ENCODE results near the gene RFX8. TPM values are rescaled to one million over a fixed set of nuclear protein-coding genes. Genes with fewer than 3 reads are reported as not detected.

RFX8 gene
- total and polyA plus RNA-seq, 9 of the 15 experiments (the other 6 are each of a cell fraction or from before 2014, with no cell fraction given): not detected

DNA sequence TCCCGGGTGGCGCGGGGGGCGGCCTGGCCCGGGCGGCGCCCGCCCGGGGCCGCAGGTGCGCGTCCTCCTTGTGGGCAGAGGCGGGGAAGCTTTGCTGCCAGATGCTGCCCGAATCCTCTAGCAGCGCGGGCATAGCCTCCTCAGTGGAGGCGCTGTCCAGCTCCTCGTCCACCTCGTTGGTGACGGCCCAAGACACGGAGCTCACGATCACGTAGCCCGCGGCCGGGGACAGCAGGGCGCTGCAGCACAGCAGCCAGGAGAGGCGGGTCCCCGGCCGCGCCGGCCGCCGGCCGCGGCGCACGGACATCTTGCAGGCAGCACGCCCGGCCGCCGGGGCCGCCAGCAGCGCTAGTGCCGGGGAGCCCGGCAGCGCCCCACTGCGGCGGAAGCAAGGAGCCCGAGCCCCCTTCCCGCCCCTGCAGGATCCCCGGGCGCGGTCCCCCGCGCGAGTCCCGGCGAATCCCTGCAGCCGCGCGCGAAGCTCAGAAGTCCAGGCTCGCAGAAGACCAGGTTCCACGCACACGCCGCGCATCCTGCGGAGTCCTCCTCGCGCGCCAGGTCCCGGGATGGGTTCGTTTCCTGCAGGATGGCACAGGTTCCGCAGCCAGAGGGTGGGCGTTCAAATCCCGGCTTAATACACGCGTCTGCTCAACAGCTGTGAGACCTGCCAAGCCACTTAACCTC lies 87.6 kb downstream of the RFX8 start, which contains the start of gene CREG2 (continued):
- no peak for TF ChIP-seq TAL1 (IDR thresholded peaks at IDR 0.05)

DNA sequence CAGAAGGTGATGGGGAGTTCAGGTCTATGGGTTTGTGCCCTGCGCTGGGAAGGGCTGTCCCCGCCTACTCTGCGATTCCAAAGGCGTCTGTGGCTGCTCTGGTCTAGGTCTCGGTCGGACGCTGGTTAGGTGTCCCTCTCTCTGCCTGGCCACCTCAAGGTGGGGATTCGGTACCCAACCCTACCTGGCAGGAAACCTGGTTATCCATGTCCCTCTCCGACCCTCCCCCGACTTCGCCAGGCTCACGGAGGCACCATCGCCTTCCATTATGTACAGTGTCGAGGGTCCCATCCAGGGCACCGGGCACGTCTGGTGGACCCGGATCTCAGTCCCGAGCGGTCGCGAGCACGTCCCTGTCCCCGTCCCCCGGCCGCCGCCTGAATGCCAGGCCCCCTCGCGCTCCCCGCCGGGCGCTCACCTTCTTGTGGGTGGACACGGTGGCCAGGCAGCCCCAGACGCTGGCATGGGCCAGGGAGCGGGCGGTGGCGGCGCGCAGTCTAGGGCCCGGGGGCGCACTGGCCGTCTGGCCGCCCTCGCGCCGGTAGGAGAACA lies 88.2 kb downstream of the RFX8 start:
- Histone ChIP-seq H3K27ac (ENCODE audit: extremely low read depth, low read depth, low read length) (no peak overlapping the region), H3K27me3 (ENCODE audit: control insufficient read depth in 2 of 2, insufficient read depth in 2 of 2, low read length in 2 of 2) (peaks cover 18 to 38% of the 10 kb centered on the region in 2 experiments; a peak in 4 of 5 replicates), H3K4me3 (no peak overlapping the region), H3K9ac (ENCODE audit: insufficient read depth in 1 of 2, low read depth in 2 of 2, low read length in 2 of 2) (no peak overlapping the region), H4K20me1 (replicated peaks; ENCODE audit: control insufficient read depth, insufficient read depth, low read length) (no peaks in the 10 kb centered on the region), H3K36me3 (ENCODE audit: control insufficient read depth, insufficient read depth, low read length) (no peaks in the 10 kb centered on the region), H3K9me1 (ENCODE audit: control insufficient read depth, insufficient read depth, low read length) (peaks cover 2% of the 10 kb centered on the region), H3K79me2 (ENCODE audit: control insufficient read depth, insufficient read depth, low read length) (no peaks in the 10 kb centered on the region), H3K4me1 (replicated peaks in 1 of 2; ENCODE audit: control insufficient read depth in 2 of 2, insufficient read depth in 2 of 2, low read length in 2 of 2) (peaks cover 0 to 10% of the 10 kb centered on the region in 2 experiments; a peak in 2 of 5 replicates), H3K9me3 (replicated peaks; ENCODE audit: control insufficient read depth, insufficient read depth, low read depth, low read length) (no peaks in the 10 kb centered on the region), H3K4me2 (ENCODE audit: insufficient read depth, low read length) (no peak overlapping the region), H2AFZ (ENCODE audit: low read depth, low read length) (no peak overlapping the region)
- in situ Hi-C loops (cut with MboI): no loop called here
- TF ChIP-seq ZBED1 (IDR thresholded peaks at IDR 0.05) (no peak), KDM2B (CRISPR knock-in tag; IDR thresholded peaks at IDR 0.05) (no peak), DDX20 (tag; IDR thresholded peaks at IDR 0.05; ENCODE audit: low read depth) (no peak), MTA2 (IDR thresholded peaks at IDR 0.05; ENCODE audit: low read depth) (no peak), NEUROD1 (IDR thresholded peaks at IDR 0.05; ENCODE audit: borderline replicate concordance, low read depth, low read length, partially characterized antibody) (no peak), ZNF140 (CRISPR knock-in tag; IDR thresholded peaks at IDR 0.05) (no peak), GABPB1 (CRISPR knock-in tag; IDR thresholded peaks at IDR 0.05) (no peak), ZNF668 (CRISPR knock-in tag; IDR thresholded peaks at IDR 0.05) (no peak), NR1H2 (CRISPR knock-in tag; IDR thresholded peaks at IDR 0.05) (no peak)
- TF ChIP-seq, protein P1, sequence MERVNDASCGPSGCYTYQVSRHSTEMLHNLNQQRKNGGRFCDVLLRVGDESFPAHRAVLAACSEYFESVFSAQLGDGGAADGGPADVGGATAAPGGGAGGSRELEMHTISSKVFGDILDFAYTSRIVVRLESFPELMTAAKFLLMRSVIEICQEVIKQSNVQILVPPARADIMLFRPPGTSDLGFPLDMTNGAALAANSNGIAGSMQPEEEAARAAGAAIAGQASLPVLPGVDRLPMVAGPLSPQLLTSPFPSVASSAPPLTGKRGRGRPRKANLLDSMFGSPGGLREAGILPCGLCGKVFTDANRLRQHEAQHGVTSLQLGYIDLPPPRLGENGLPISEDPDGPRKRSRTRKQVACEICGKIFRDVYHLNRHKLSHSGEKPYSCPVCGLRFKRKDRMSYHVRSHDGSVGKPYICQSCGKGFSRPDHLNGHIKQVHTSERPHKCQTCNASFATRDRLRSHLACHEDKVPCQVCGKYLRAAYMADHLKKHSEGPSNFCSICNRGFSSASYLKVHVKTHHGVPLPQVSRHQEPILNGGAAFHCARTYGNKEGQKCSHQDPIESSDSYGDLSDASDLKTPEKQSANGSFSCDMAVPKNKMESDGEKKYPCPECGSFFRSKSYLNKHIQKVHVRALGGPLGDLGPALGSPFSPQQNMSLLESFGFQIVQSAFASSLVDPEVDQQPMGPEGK (CRISPR knock-in tag; IDR thresholded peaks at IDR 0.05; ENCODE audit: borderline replicate concordance): no peak
- no peak for ATAC-seq
- BruUV-seq (replicated peaks): no TSS peak
- DNase-seq (ENCODE audit: extremely low read depth in 1 of 4, low spot score in 3 of 4): no peak
- CTCF ChIA-PET (ENCODE audit: low intra/inter-chr PET ratio): no interaction called here
- POLR2A ChIA-PET: interaction anchor here (1.3 kb wide), 1 partner anchor 12 kb away, joined by 3 read pairs; no protein-coding TSS in a partner anchor
- WGBS (ENCODE audit: insufficient coverage, low coverage, missing lambda C conversion rate): 22% methylated on average over 22 of the region's 45 CpGs
- no peak for FAIRE-seq
- intact Hi-C loops (cut with micrococcal nuclease): loop anchor here (1.0 kb wide), 1 partner anchor 46 kb away; no protein-coding TSS in a partner anchor

Measured in K562 (cell line).